Hepatocyte (in vitro differentiated cells): ENCODE results near the gene NPAS3.

Experiments used
- EZH2 ChIP-seq: fragments of 200-600 bp; sonication (generic); IDR thresholded peaks from 2 replicates; pipeline ENCODE4 v1.6.1; 2016; ENCODE audit warnings: antibody characterized with exemption, mild to moderate bottlenecking, borderline replicate concordance
- TF ChIP-seq, protein P1 (sequence below): fragments of 200-600 bp; sonication (generic); IDR thresholded peaks from 2 replicates; pipeline ENCODE4 v1.5.1; 2016; ENCODE audit warnings: antibody characterized with exemption, mild to moderate bottlenecking; ENCODE audit not compliant: poor library complexity

DNA sequence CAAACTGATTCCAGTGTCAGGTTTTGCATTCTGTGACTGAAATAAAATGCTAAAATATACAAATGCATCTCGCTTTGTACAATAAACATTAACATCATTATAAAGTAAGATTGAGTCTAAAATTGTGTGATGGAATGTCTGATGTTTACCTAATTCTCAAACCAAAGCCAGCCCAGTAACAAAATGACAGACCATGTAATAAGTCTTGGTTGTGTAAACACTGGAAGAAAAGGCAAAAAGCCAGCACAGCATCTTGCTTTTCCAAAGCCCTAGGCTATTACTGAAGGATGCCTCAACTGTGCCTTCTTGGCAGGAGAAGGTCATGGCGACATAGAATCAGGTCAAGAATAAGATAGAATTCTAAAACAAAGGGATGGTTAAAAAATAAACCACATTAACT lies 842.6 kb downstream of the NPAS3 start:
- TF ChIP-seq, protein P1, sequence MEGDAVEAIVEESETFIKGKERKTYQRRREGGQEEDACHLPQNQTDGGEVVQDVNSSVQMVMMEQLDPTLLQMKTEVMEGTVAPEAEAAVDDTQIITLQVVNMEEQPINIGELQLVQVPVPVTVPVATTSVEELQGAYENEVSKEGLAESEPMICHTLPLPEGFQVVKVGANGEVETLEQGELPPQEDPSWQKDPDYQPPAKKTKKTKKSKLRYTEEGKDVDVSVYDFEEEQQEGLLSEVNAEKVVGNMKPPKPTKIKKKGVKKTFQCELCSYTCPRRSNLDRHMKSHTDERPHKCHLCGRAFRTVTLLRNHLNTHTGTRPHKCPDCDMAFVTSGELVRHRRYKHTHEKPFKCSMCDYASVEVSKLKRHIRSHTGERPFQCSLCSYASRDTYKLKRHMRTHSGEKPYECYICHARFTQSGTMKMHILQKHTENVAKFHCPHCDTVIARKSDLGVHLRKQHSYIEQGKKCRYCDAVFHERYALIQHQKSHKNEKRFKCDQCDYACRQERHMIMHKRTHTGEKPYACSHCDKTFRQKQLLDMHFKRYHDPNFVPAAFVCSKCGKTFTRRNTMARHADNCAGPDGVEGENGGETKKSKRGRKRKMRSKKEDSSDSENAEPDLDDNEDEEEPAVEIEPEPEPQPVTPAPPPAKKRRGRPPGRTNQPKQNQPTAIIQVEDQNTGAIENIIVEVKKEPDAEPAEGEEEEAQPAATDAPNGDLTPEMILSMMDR: no peak
- TF ChIP-seq EZH2: no peak
